KMS-11 (cell line): ENCODE data around the gene TRAK1.

Source experiments
- H2AFZ ChIP-seq: fragments of 200-600 bp; sonication (generic); 2 replicates; pipeline ENCODE4 v1.6.1; 2016; ENCODE audit warnings: antibody characterized with exemption, mixed run types, low read depth
- H3K27ac ChIP-seq: fragments of 200-600 bp; sonication (generic); 2 replicates; pipeline ENCODE4 v1.6.1; 2016; ENCODE audit warnings: mild to moderate bottlenecking, mixed run types
- H3K27me3 ChIP-seq: fragments of 200-600 bp; sonication (generic); 2 replicates; pipeline ENCODE4 v1.6.1; 2017; ENCODE audit warnings: mild to moderate bottlenecking, low read depth, mixed run types, moderate library complexity; ENCODE audit not compliant: insufficient read depth
- H3K36me3 ChIP-seq: fragments of 200-600 bp; sonication (generic); 2 replicates; pipeline ENCODE4 v1.6.1; 2017; ENCODE audit warnings: mild to moderate bottlenecking, mixed run types; ENCODE audit not compliant: insufficient read depth
- H3K4me1 ChIP-seq: fragments of 200-600 bp; sonication (generic); 2 replicates; pipeline ENCODE4 v1.6.1; 2016; ENCODE audit warnings: mild to moderate bottlenecking, low read depth, mixed run types; ENCODE audit not compliant: poor library complexity, severe bottlenecking
- H3K4me2 ChIP-seq: fragments of 200-600 bp; sonication (generic); 2 replicates; pipeline ENCODE4 v1.7.0; 2016; ENCODE audit warnings: mild to moderate bottlenecking, mixed run types
- H3K4me3 ChIP-seq: fragments of 200-600 bp; sonication (generic); IDR thresholded peaks from 2 replicates; pipeline ENCODE4 v1.6.1; 2017; ENCODE audit warnings: low read depth, low read length, mixed read lengths; ENCODE audit not compliant: insufficient read depth
- H3K79me2 ChIP-seq: fragments of 200-600 bp; sonication (generic); 2 replicates; pipeline ENCODE4 v1.6.1; 2016; ENCODE audit warnings: low read depth, mixed run types; ENCODE audit not compliant: insufficient read depth
- H3K9ac ChIP-seq: fragments of 200-600 bp; sonication (generic); 2 replicates; pipeline ENCODE4 v1.6.1; 2016; ENCODE audit warnings: mild to moderate bottlenecking, mixed run types
- H4K20me1 ChIP-seq: fragments of 200-600 bp; sonication (generic); 2 replicates; pipeline ENCODE4 v1.6.1; 2016; ENCODE audit warnings: mild to moderate bottlenecking, mixed run types; ENCODE audit not compliant: insufficient read depth
- TF ChIP-seq, protein P1 (sequence below): fragments of 200-600 bp; sonication (generic); conservative IDR thresholded peaks from 2 replicates; pipeline ENCODE4 v1.6.1; 2017; ENCODE audit warnings: low read depth, mild to moderate bottlenecking, antibody characterized with exemption, low read length, moderate library complexity, mixed read lengths

Gene TRAK1

DNA sequence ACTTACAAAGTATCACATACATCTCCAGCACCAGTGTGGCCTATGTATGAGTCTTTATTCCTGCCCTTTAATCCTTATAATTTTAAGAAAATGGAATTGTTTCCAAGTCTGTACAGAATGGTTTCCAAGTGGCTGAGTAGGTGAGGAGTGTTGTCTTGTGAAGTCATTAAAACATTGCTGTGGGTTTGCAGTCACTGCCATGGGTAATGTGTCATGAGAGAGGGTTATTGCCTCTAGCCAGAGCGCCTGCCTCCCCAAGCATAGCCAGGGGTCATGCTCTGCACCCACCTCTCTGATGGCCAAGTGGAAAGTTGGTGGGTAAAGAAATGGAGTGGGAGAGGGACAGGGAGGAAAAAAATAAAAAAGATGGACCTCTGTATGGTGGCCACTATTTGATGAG is 25.3 kb downstream of the TRAK1 start:
- Histone ChIP-seq H3K36me3 (no peaks in the 10 kb centered on the region), H3K27me3 (no peaks in the 10 kb centered on the region), H3K79me2 (no peaks in the 10 kb centered on the region), H3K4me3 (no peak overlapping the region), H3K4me1 (peaks cover 6% of the 10 kb centered on the region), H3K9ac (no peak overlapping the region), H3K4me2 (no peak overlapping the region), H3K27ac (no peak overlapping the region), H2AFZ (no peak overlapping the region), H4K20me1 (no peaks in the 10 kb centered on the region)
- TF ChIP-seq, protein P1, sequence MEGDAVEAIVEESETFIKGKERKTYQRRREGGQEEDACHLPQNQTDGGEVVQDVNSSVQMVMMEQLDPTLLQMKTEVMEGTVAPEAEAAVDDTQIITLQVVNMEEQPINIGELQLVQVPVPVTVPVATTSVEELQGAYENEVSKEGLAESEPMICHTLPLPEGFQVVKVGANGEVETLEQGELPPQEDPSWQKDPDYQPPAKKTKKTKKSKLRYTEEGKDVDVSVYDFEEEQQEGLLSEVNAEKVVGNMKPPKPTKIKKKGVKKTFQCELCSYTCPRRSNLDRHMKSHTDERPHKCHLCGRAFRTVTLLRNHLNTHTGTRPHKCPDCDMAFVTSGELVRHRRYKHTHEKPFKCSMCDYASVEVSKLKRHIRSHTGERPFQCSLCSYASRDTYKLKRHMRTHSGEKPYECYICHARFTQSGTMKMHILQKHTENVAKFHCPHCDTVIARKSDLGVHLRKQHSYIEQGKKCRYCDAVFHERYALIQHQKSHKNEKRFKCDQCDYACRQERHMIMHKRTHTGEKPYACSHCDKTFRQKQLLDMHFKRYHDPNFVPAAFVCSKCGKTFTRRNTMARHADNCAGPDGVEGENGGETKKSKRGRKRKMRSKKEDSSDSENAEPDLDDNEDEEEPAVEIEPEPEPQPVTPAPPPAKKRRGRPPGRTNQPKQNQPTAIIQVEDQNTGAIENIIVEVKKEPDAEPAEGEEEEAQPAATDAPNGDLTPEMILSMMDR, result no peak

DNA sequence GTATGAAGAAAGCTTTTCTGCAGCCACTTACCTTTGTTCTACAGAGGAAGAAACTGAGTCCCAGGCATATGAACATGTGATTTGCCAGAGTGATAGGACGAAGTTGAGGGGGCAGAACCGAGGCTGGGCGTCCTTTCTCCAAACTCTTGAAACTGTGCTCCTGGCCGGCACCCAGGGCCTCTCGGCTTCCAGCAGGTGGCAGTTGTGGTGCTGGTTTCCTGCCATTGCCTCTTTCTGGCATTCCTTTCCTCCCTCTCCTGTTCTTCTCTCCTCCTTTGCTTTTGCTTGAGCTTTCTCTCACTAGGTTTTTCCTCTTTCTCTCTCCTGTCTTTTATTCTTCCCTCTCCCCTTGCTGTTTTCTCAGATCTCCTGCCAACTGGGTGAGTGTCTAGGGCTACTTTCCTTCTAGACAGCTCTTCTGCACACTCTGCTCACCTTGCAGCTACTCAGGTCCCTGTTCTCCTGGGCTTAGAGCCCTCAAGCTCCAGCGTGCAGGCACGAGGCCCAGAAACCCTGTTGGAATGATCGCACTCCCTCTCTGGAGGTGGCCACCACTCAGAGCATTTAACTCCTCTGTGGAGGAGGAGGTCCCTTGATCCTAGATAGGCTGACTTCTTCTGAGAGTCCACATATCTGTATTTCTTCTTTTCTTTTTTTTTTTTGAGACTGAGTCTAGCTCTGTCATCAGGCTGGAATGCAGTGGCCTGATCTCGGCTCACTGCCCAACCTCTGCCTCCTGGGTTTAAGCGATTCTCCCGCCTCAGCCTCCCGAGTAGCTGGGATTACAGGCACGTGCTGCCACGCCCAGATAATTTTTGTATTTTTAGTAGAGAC is 26.2 kb downstream of the TRAK1 start:
- no peak overlapping the region for H3K4me3 ChIP-seq
- no peak overlapping the region for H3K9ac ChIP-seq
- TF ChIP-seq, protein P1, result no peak
- H4K20me1 ChIP-seq, result no peaks in the 10 kb centered on the region
- no peaks in the 10 kb centered on the region for H3K79me2 ChIP-seq
- H3K27ac ChIP-seq, result no peak overlapping the region
- H3K27me3 ChIP-seq, result no peaks in the 10 kb centered on the region
- H3K4me2 ChIP-seq, result no peak overlapping the region
- H3K4me1 ChIP-seq, result peaks cover 6% of the 10 kb centered on the region
- H2AFZ ChIP-seq, result no peak overlapping the region
- H3K36me3 ChIP-seq, result no peaks in the 10 kb centered on the region

DNA sequence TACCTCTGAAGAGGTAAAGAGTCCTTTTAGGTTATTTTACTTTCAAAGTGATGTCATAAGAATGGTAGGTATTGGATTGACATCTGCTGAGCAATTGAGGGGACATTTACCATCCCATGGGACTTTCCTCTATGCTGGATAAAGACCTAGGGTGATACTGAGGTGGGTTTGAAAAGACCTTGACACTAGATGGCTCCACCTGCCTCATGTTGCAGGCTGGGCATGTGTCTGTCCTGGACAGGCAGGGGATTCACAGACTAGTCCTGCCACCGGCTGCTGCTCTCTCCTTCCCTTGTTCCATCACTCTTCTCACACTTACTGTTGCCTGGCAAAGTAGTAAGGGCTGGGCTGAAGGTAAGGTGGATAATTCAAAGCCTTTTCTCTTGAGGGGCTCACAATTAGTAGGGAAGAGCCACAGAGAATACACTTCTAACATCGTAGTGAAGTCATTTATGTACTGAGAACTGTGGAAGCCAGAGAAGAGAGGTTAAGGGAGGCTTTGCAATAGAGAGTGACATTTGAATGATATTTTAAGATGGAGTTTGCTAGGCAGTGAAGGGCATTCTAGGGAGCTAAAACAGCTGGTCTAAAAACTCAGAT is 27.7 kb downstream of the TRAK1 start:
- Histone ChIP-seq H3K36me3 (no peaks in the 10 kb centered on the region), H3K4me3 (no peak overlapping the region), H3K4me1 (peaks cover 6% of the 10 kb centered on the region), H3K9ac (no peak overlapping the region), H3K27ac (no peak overlapping the region), H2AFZ (no peak overlapping the region), H4K20me1 (no peaks in the 10 kb centered on the region), H3K27me3 (no peaks in the 10 kb centered on the region), H3K4me2 (no peak overlapping the region), H3K79me2 (no peaks in the 10 kb centered on the region)
- TF ChIP-seq, protein P1, result 0 out of 2 replicates have a peak, but pooled peaks have one; percentile 16

DNA sequence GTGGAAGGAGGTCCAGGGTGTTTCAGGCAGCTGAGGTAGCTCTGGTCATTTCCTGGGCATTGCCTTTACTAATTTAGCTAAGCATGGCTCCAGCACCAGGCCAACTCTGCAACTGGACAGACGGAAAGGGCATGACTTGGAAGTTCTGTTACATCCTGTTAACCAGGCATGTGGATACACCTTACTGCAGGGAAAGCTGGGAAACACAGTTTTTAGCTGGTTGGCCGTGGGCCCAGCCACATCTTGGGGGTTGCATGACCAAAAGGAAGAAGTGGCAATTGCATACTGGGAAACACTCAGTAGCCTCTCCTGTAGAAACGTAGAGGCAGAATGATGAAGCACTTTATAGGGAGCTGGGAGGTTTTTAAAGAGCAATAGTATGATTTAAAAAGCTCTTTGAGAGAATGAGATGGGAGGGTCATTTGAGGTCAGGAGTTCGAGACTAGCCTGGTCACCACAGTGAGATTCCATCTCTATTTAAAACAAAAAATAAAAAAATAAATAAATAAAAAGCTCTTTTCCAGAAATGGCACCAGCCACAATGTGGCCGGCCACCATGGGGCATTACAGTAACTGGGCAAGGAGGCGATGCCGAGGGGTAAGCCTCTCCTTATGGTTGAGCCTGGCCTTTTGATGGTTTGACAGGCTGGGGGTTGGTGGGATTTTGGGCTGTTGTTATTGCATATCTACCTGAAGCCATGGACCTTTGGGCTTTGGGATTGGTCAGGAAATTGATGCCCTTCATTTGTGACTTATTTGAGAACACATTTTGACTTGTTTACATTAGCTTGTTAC is 28.6 kb downstream of the TRAK1 start:
- TF ChIP-seq, protein P1, result no peak
- Histone ChIP-seq H3K79me2 (no peaks in the 10 kb centered on the region), H3K27me3 (no peaks in the 10 kb centered on the region), H3K9ac (no peak overlapping the region), H3K4me3 (no peak overlapping the region), H4K20me1 (no peaks in the 10 kb centered on the region), H3K4me2 (no peak overlapping the region), H2AFZ (no peak overlapping the region), H3K4me1 (peaks cover 6% of the 10 kb centered on the region), H3K27ac (no peak overlapping the region), H3K36me3 (no peaks in the 10 kb centered on the region)
